Astrocyte of the spinal cord (primary cell): ENCODE data around the gene GLIS1.
A peak's percentile ranks its signal among the peaks of the same experiment; 100 is the strongest.

Experiments used
- DNase-seq: peaks from one replicate; pipeline ENCODE4 v3.0.0; 2011; ENCODE audit warnings: low read depth, low spot score
- H3K4me3 ChIP-seq: 2 replicates; pipeline ENCODE4 v1.5.1; 2011; ENCODE audit warnings: low read depth, mild to moderate bottlenecking, low read length, moderate library complexity
- CTCF ChIP-seq: IDR thresholded peaks from 2 replicates; pipeline ENCODE4 v1.5.1; 2012; ENCODE audit warnings: low read depth, mild to moderate bottlenecking, low read length, inconsistent platforms
- in situ Hi-C: cut with HindIII; loops from 2 replicates; pipeline ENCODE4 v1.10.0; 2017; ENCODE audit warnings: low sequenced_read_pairs

Gene GLIS1

GRCh38 chr1:53501065-53502005, 237.6 kb downstream of the GLIS1 start:
- in situ Hi-C loops = no loop called here
- no peak for DNase-seq
- TF ChIP-seq CTCF = peak; percentile 3
- no peak overlapping the region for H3K4me3 ChIP-seq

DNA sequence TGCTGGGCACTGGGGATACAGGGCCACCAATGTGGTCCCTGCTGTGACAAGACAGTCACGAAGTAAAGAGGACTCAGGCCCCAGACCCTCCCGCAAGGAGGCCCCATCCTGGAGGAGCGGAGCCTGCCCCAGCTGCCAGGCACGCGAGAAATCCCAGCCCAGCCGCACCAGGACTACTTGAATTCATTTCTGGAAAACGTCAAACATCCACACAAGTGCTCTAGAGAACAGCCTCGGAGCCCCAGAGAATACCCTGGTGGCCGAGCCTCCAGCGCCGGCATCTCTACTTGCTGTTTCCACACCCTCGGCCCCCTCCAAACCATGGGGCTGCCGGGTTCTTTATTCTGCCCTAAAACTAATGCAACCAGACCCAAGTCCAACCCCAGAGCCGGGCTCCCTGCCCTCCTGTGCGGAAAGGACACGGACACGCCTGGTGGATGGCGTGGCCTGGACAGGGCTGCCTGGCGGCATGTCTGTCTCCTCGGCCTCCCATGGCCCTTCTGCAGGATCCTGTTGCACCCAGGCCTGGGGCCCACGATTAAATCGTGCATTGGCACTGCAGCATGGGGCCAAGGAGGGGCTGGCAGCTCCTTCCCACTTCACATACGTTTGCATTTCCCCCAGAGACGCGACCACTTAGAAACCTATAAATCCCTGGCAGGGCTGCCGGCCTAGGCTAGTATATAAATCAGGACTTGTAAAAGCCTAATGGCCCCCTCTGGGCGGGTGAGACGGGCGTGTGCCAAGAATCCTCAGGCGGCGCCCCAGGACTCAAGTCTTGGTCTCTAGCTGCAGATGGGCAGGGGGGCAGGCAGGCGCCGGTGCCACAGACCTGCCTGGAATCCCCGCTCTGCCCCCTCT, 238.5 kb downstream of the GLIS1 start:
- in situ Hi-C loops = no loop called here
- no peak for TF ChIP-seq CTCF
- H3K4me3 ChIP-seq = no peak overlapping the region
- DNase-seq = no peak

- no peak for DNase-seq
- in situ Hi-C loops = no loop called here
- no peak for TF ChIP-seq CTCF
- no peak overlapping the region for H3K4me3 ChIP-seq
Measured at GRCh38 chr1:53499257-53500203, 239.4 kb downstream of the GLIS1 start.

DNA sequence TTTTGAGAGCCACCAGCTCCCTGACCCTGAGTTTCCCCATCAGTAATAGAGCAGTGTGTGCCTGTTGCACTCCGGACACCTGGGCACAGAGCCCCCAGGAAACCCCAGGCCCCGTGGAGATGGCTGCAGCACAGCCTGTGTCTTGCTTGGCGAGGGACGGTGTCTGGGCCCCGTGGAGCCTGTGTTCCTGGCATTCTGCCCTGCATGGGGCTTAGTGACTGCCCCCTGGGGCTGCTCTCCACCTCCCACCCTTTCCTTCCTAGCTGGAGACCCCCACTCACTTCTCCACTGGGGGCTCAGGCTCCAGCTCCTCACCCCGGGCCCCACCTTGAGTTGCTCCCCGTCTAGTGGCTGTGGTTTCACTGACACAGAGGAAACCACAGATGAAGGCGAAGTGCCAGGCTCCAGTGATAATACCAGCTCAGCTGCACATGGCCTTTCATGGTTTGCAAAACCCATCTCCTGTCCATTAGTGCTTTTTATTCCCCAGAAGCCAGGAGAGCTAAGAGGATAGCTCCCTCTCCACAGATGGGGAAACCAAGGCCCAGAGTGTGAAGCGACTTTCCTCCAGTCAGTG, 240.3 kb downstream of the GLIS1 start:
- in situ Hi-C loops = no loop called here
- TF ChIP-seq CTCF = no peak
- H3K4me3 ChIP-seq = no peak overlapping the region
- DNase-seq = peak; percentile 43

DNA sequence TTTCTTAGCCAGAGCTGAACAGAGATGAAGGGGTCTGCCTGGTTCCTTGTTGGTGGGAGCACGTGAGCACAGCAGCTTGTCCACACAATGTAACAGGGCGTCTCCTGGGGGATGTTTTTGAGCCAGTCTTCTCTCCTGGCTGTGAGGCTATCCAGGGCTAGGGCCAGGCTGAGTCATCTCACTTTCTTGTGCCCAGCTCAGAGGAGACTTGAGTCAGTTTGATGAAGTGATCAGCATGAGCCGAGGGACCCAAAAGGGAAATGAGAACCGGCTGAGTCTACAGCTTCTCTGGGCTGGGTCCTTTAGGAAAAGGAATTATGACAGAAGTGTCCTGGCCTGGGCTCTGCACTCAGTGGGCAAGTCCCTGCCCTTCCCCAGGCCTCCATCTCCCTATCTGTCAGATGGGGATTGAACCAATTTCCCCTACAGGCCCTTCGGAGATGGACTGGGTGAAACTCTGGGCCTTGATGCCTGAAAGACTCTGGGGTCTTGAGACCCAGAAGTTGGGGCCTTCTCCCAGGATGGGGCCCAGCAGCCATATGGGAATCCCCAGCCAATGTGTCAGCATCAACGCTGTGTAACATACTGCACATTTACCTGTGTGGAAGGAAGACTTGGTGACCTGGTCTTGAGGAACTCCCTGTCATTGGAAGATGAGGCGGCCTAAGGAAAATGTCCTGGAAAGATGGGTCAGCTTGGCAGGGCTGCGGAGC, 243.2 kb downstream of the GLIS1 start:
- in situ Hi-C loops = no loop called here
- no peak for TF ChIP-seq CTCF
- no peak for DNase-seq
- H3K4me3 ChIP-seq = no peak overlapping the region
